ENCODE data around the gene BICC1. TPM values are rescaled to one million over a fixed set of nuclear protein-coding genes. Genes with fewer than 3 reads are reported as not detected.

Gene BICC1
- total RNA-seq, 4 donors from 2014 or later: 4.7 to 29.7 (median 18.0) TPM

DNA sequence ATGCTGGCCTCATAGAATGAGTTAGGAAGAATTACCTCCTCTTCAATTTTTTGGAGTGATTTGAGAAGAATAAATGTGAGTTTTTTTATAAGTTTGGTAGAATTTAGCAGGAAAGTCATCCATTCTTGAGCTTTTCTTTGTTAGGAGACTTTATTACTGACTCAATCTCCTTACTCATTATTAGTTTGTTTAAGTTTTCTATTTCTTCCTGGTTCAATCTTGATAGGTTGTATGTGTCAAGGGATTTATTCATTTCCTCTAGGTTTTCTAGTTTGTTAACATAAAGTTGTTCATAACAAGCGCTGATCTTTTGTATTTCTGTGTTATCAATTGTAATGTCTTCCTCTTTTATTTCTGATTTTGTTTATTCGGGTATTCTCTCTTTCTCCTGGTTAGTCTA is 47.4 kb downstream of the BICC1 start:
- TF ChIP-seq CTCF (IDR thresholded peaks at IDR 0.05 in 4 of 5, conservative IDR thresholded peaks at IDR 0.05 in 1 of 5) (no peak), POLR2A (IDR thresholded peaks at IDR 0.05) (no peak)
- ATAC-seq (no peak), DNase-seq (no peak)
- intact Hi-C loops (cut with DNase I; ENCODE audit: low total_unique reads): no loop called here
- peaks cover 0 to 5% of the 10 kb centered on the region in 2 donors for H3K4me1 ChIP-seq
- H3K27ac ChIP-seq: no peak overlapping the region
- H3K4me3 ChIP-seq: no peak overlapping the region
- in situ Hi-C loops (cut with MboI; ENCODE audit: low sequenced_read_pairs in 4 of 4): no loop called here
- H3K27me3 ChIP-seq: no peaks in the 10 kb centered on the region
- H3K9me3 ChIP-seq: peaks cover 0 to 10% (median 0%) of the 10 kb centered on the region in 3 donors
- no peaks in the 10 kb centered on the region for H3K36me3 ChIP-seq

DNA sequence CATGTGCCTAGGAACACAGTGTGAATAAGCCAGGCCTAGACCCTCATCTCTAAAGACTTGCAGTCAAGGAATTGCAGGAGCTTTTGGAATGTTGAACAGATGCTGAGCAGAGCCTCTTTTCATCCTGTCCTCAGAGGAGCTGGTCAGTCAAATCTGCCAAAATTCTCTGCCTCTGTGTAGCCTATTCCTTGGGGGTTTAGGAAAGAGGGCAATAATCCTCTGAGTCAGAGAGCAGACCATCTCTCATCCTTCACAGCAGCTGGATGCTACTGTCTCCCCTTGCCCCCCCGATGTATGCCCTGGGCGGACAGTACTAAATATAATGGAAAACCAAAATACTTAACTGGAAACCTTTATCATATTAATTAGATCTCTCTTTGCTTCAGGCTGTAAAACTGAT is 52.6 kb downstream of the BICC1 start:
- no peak overlapping the region for H3K27ac ChIP-seq
- H3K4me1 ChIP-seq: peaks cover 0 to 2% of the 10 kb centered on the region in 2 donors
- H3K9me3 ChIP-seq: peaks cover 0 to 10% (median 0%) of the 10 kb centered on the region in 3 donors
- TF ChIP-seq POLR2A (IDR thresholded peaks at IDR 0.05) (no peak), CTCF (IDR thresholded peaks at IDR 0.05 in 4 of 5, conservative IDR thresholded peaks at IDR 0.05 in 1 of 5) (no peak)
- H3K27me3 ChIP-seq: no peaks in the 10 kb centered on the region
- intact Hi-C loops (cut with DNase I; ENCODE audit: low total_unique reads): no loop called here
- no peak for DNase-seq
- no peaks in the 10 kb centered on the region for H3K36me3 ChIP-seq
- no peak for ATAC-seq
- in situ Hi-C loops (cut with MboI; ENCODE audit: low sequenced_read_pairs in 4 of 4): no loop called here
- no peak overlapping the region for H3K4me3 ChIP-seq

DNA sequence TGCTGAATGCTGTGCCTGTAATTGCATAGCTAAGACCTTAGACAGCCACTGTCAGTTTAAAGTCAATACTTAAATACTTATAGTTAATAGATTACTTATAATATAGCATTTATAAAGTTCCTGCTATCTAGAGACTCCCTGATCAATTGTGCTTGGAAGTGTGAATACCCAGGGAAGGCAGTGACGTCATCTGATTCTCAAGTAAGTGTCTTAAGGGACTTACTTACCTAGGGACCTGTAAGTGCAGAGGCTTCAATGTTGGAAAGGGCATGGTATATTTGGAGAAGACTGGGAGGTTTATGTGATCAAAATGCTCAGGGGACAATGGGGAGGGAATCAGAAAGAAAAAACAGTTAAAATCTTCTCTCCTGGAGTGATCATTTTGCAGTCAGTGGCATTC is 55.0 kb downstream of the BICC1 start:
- no peak for TF ChIP-seq POLR2A (IDR thresholded peaks at IDR 0.05)
- no peak for TF ChIP-seq CTCF (IDR thresholded peaks at IDR 0.05 in 4 of 5, conservative IDR thresholded peaks at IDR 0.05 in 1 of 5)
- Histone ChIP-seq H3K36me3 (no peaks in the 10 kb centered on the region), H3K9me3 (no peaks in the 10 kb centered on the region), H3K4me3 (no peak overlapping the region), H3K4me1 (peaks cover 0 to 9% of the 10 kb centered on the region in 2 donors), H3K27me3 (no peaks in the 10 kb centered on the region), H3K27ac (no peak overlapping the region)
- no peak for ATAC-seq
- intact Hi-C loops (cut with DNase I; ENCODE audit: low total_unique reads): no loop called here
- no peak for DNase-seq
- in situ Hi-C loops (cut with MboI; ENCODE audit: low sequenced_read_pairs in 4 of 4): no loop called here

DNA sequence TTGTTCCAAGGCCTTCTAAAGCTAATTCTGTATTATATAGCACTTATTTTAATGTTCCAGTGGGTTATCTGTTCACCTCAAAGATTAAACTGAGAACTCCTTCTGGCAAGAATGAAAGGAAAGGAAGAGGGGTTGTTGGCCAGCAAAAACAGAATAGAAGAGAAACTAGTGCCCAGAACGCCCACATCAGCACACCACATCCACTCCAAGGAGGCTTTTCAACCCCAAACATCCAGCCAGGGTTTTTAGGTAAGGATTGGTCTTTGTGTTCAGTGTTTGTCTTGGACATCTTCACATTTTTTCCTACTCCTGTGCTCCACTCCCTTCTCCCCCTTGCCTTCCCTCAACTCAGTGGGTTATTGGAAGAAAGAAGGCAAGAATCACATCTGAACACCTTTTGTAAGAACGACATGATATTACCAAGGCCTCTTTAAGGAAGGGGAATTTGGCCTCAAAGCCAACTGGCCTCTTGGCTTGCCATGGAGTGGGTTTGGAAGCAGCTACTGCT is 55.8 kb downstream of the BICC1 start:
- intact Hi-C loops (cut with DNase I; ENCODE audit: low total_unique reads) (no loop called here), in situ Hi-C loops (cut with MboI; ENCODE audit: low sequenced_read_pairs in 4 of 4) (no loop called here)
- Histone ChIP-seq H3K36me3 (no peaks in the 10 kb centered on the region), H3K9me3 (no peaks in the 10 kb centered on the region), H3K27me3 (no peaks in the 10 kb centered on the region), H3K4me1 (peaks cover under 1 to 9% of the 10 kb centered on the region in 2 donors), H3K27ac (peak overlapping the region in 1 of 4 donors; percentile 19), H3K4me3 (no peak overlapping the region)
- ATAC-seq (no peak), DNase-seq (no peak)
- no peak for TF ChIP-seq POLR2A (IDR thresholded peaks at IDR 0.05)
- TF ChIP-seq CTCF (IDR thresholded peaks at IDR 0.05 in 4 of 5, conservative IDR thresholded peaks at IDR 0.05 in 1 of 5): no peak

GRCh38 chr10:58570307-58570723 is 57.6 kb downstream of the BICC1 start:
- in situ Hi-C loops (cut with MboI; ENCODE audit: low sequenced_read_pairs in 4 of 4) (no loop called here), intact Hi-C loops (cut with DNase I; ENCODE audit: low total_unique reads) (no loop called here)
- TF ChIP-seq CTCF (IDR thresholded peaks at IDR 0.05 in 4 of 5, conservative IDR thresholded peaks at IDR 0.05 in 1 of 5): no peak
- TF ChIP-seq POLR2A (IDR thresholded peaks at IDR 0.05): no peak
- Histone ChIP-seq H3K9me3 (no peaks in the 10 kb centered on the region), H3K27me3 (no peaks in the 10 kb centered on the region), H3K4me1 (peaks cover 9 to 13% of the 10 kb centered on the region in 2 donors), H3K27ac (peak overlapping the region in 1 of 4 donors; percentile 33), H3K4me3 (no peak overlapping the region), H3K36me3 (no peaks in the 10 kb centered on the region)
- DNase-seq: no peak
- peak in 1 of 2 donors; percentile 45 for ATAC-seq
